IMR-90 (cell line): ENCODE results near the gene LRRK2. TPM values are rescaled to one million over a fixed set of nuclear protein-coding genes. Genes with fewer than 3 reads are reported as not detected.

Source experiments
- ATAC-seq: fragments of 200-7000 bp; cut with Tn5 transposase; 2 replicates; pipeline ENCODE4 v1.9.1; 2020; ENCODE audit warnings: low read depth, mild to moderate bottlenecking, moderate library complexity
- BruUV-seq: library from RNA; stranded (reverse); fragments of 400-500 nt; replicated peaks from 2 replicates; lab custom pipeline; 2021; lab: Mats Ljungman, UMichigan
- CTCF ChIA-PET: fragments of 300-600 bp; formaldehyde crosslinking; extraction: SDS; loops from one replicate; lab custom pipeline; 2021; ENCODE audit warnings: antibody characterized with exemption; lab: Yijun Ruan, JAX
- POLR2A ChIA-PET: fragments of 300-600 bp; sonication (Branson Sonifier 250); formaldehyde crosslinking; loops from one replicate; lab custom pipeline; 2022; ENCODE audit warnings: antibody characterized with exemption; ENCODE audit not compliant: unreplicated experiment; lab: Charles Lee
- DNase-seq: peaks from one replicate; pipeline ENCODE4 v3.0.0; 2013
- H2AFZ ChIP-seq: replicated peaks from 2 replicates; pipeline ENCODE3; 2013; ENCODE audit warnings: low read length, mild to moderate bottlenecking; ENCODE audit not compliant: poor library complexity
- H2AK5ac ChIP-seq: 2 replicates; pipeline ENCODE4 v1.6.1; 2013; ENCODE audit warnings: low read depth, low read length, inconsistent platforms
- H2AK9ac ChIP-seq: replicated peaks from 2 replicates; pipeline ENCODE3; 2013; ENCODE audit warnings: mild to moderate bottlenecking, low read depth, low read length, moderate library complexity; ENCODE audit not compliant: poor library complexity
- H2BK120ac ChIP-seq: 2 replicates; pipeline ENCODE4 v1.6.1; 2013; ENCODE audit warnings: low read depth, low read length, inconsistent platforms
- H2BK15ac ChIP-seq: 3 replicates; pipeline ENCODE4 v1.6.1; 2013; ENCODE audit warnings: low read depth, low read length, inconsistent platforms
- H2BK20ac ChIP-seq: 2 replicates; pipeline ENCODE4 v1.6.1; 2013; ENCODE audit warnings: low read depth, mild to moderate bottlenecking, inconsistent platforms, low read length, moderate library complexity
- H2BK5ac ChIP-seq: 2 replicates; pipeline ENCODE4 v1.6.1; 2013; ENCODE audit warnings: mild to moderate bottlenecking, low read depth, low read length, inconsistent platforms; ENCODE audit not compliant: poor library complexity, severe bottlenecking
- H3K14ac ChIP-seq: replicated peaks from 2 replicates; pipeline ENCODE4 v1.6.1; 2013; ENCODE audit warnings: low read depth, low read length, inconsistent platforms
- H3K18ac ChIP-seq: 2 replicates; pipeline ENCODE4 v1.6.1; 2013; ENCODE audit warnings: low read depth, low read length, control low read depth
- H3K23ac ChIP-seq: 2 replicates; pipeline ENCODE4 v1.6.1; 2013; ENCODE audit warnings: low read depth, low read length, inconsistent platforms
- H3K27ac ChIP-seq: 2 replicates; pipeline ENCODE4 v1.5.1; 2013; ENCODE audit warnings: mild to moderate bottlenecking, control low read depth, low read length; ENCODE audit not compliant: insufficient read depth
- H3K27me3 ChIP-seq: 2 replicates; pipeline ENCODE4 v1.6.1; 2013; ENCODE audit warnings: low read length; ENCODE audit not compliant: control insufficient read depth, insufficient read depth
- H3K36me3 ChIP-seq: 2 replicates; pipeline ENCODE4 v1.6.1; 2013; ENCODE audit warnings: low read length, mixed read lengths; ENCODE audit not compliant: control insufficient read depth, insufficient read depth
- H3K4ac ChIP-seq: 2 replicates; pipeline ENCODE4 v1.6.1; 2013; ENCODE audit warnings: low read depth, low read length, inconsistent platforms
- H3K4me1 ChIP-seq: 2 replicates; pipeline ENCODE4 v1.6.1; 2013; ENCODE audit warnings: low read length, mixed read lengths; ENCODE audit not compliant: control insufficient read depth, insufficient read depth
- H3K4me2 ChIP-seq: 2 replicates; pipeline ENCODE4 v1.6.1; 2013; ENCODE audit warnings: low read depth, mild to moderate bottlenecking, control low read depth, low read length, moderate library complexity
- H3K4me3 ChIP-seq: 2 replicates; pipeline ENCODE4 v1.5.1; 2013; ENCODE audit warnings: low read depth, mild to moderate bottlenecking, control low read depth, low read length, moderate library complexity; ENCODE audit not compliant: insufficient read depth
- H3K56ac ChIP-seq: 2 replicates; pipeline ENCODE4 v1.6.1; 2013; ENCODE audit warnings: low read length, inconsistent platforms; ENCODE audit not compliant: insufficient read depth; ENCODE audit errors: extremely low read depth
- H3K79me1 ChIP-seq, 2 experiments: 2 replicates each; pipeline ENCODE4 v1.6.1; 2013; ENCODE audit warnings: low read length in 2 of 2, inconsistent platforms in 1 of 2, low read depth in 1 of 2
- H3K9ac ChIP-seq: 2 replicates; pipeline ENCODE4 v1.6.1; 2013; ENCODE audit warnings: low read depth, low read length, control low read depth
- H3K9me1 ChIP-seq: 2 replicates; pipeline ENCODE4 v1.6.1; 2013; ENCODE audit warnings: low read length, inconsistent platforms; ENCODE audit not compliant: insufficient read depth
- H3K9me3 ChIP-seq: 2 replicates; pipeline ENCODE4 v1.6.1; 2013; ENCODE audit warnings: low read length; ENCODE audit not compliant: control insufficient read depth, insufficient read depth
- H4K20me1 ChIP-seq: 2 replicates; pipeline ENCODE4 v1.6.1; 2013; ENCODE audit warnings: low read length, inconsistent platforms; ENCODE audit not compliant: insufficient read depth
- H4K5ac ChIP-seq: 2 replicates; pipeline ENCODE4 v1.6.1; 2013; ENCODE audit warnings: mild to moderate bottlenecking, low read depth, low read length, control low read depth
- H4K8ac ChIP-seq, 2 experiments: 2 replicates each; pipeline ENCODE4 v1.6.1; 2013; ENCODE audit warnings: low read depth in 2 of 2, low read length in 2 of 2, control low read depth in 1 of 2, inconsistent platforms in 1 of 2
- H4K91ac ChIP-seq: 2 replicates; pipeline ENCODE4 v1.6.1; 2013; ENCODE audit warnings: low read depth, low read length, inconsistent platforms; ENCODE audit not compliant: insufficient read depth
- BHLHE40 ChIP-seq: fragments of 150-350 bp; IDR thresholded peaks from 2 replicates; pipeline ENCODE4 v1.6.1; 2016; ENCODE audit warnings: mild to moderate bottlenecking, low read depth, low read length
- CEBPB ChIP-seq: IDR thresholded peaks from 2 replicates; pipeline ENCODE4 v1.6.1; 2012; ENCODE audit warnings: low read depth, low read length, improper control_type of control experiment
- CHD1 ChIP-seq: IDR thresholded peaks from 2 replicates; pipeline ENCODE4 v1.6.1; 2012; ENCODE audit warnings: low read depth, low read length, improper control_type of control experiment
- CTCF ChIP-seq: conservative IDR thresholded peaks from 2 replicates; pipeline ENCODE4 v1.5.1; 2012; ENCODE audit warnings: mild to moderate bottlenecking, low read depth, low read length, improper control_type of control experiment
- FOS ChIP-seq: fragments of 150-350 bp; IDR thresholded peaks from 2 replicates; pipeline ENCODE4 v1.6.1; 2016; ENCODE audit warnings: low read depth, low read length
- MAFK ChIP-seq: IDR thresholded peaks from 2 replicates; pipeline ENCODE4 v1.6.1; 2012; ENCODE audit warnings: low read depth, low read length, improper control_type of control experiment
- MAZ ChIP-seq: IDR thresholded peaks from 2 replicates; pipeline ENCODE4 v1.6.1; 2012; ENCODE audit warnings: low read depth, mild to moderate bottlenecking, low read length, improper control_type of control experiment, moderate library complexity, borderline replicate concordance
- NFE2L2 ChIP-seq: fragments of 150-350 bp; IDR thresholded peaks from 2 replicates; pipeline ENCODE4 v1.6.1; 2016; ENCODE audit warnings: low read depth, mild to moderate bottlenecking, low read length
- RCOR1 ChIP-seq: IDR thresholded peaks from 2 replicates; pipeline ENCODE4 v1.6.1; 2012; ENCODE audit warnings: mild to moderate bottlenecking, low read length, improper control_type of control experiment; ENCODE audit not compliant: insufficient replicate concordance
- RFX5 ChIP-seq: IDR thresholded peaks from 2 replicates; pipeline ENCODE4 v1.8.0; 2012; ENCODE audit warnings: low read depth, mild to moderate bottlenecking, low read length, moderate library complexity
- dilution Hi-C: fragments of 300-500 bp; cut with HindIII; formaldehyde crosslinking; loops from one replicate; pipeline ENCODE4 v1.14.3; 2018; ENCODE audit warnings: low sequenced_read_pairs; ENCODE audit not compliant: unreplicated experiment
- in situ Hi-C: fragments of 300-500 bp; cut with MboI; formaldehyde crosslinking; loops from 3 replicates; pipeline ENCODE4 v1.14.3; 2019; ENCODE audit warnings: low sequenced_read_pairs, inconsistent platforms, mixed read lengths
- intact Hi-C: fragments of 100-400 bp; cut with micrococcal nuclease; formaldehyde crosslinking; loops from 2 replicates; pipeline ENCODE4 v1.10.0; 2022
- polyA plus RNA-seq, 3 experiments: library from polyadenylated mRNA; depleted of rRNA; stranded (reverse); fragments of >200 nt; gene quantifications; 2 replicates each; pipeline ENCODE4 v1.2.3, GENCODE V29; 2012; ENCODE audit warnings: low replicate concordance in 1 of 3
- total RNA-seq: library from RNA; depleted of rRNA; stranded (reverse); fragments of >200 nt; gene quantifications from 2 replicates; pipeline ENCODE4 v1.2.3, GENCODE V29; 2012
- TF ChIP-seq, protein P1 (sequence below): fragments of 150-350 bp; IDR thresholded peaks from 2 replicates; pipeline ENCODE4 v1.6.1; 2016; ENCODE audit warnings: low read depth, mild to moderate bottlenecking, low read length, moderate library complexity, borderline replicate concordance

Gene LRRK2
- total and polyA plus RNA-seq, 2 of the 4 experiments (the other 2 are of a cell fraction), result 0.17 to 0.54 TPM

DNA sequence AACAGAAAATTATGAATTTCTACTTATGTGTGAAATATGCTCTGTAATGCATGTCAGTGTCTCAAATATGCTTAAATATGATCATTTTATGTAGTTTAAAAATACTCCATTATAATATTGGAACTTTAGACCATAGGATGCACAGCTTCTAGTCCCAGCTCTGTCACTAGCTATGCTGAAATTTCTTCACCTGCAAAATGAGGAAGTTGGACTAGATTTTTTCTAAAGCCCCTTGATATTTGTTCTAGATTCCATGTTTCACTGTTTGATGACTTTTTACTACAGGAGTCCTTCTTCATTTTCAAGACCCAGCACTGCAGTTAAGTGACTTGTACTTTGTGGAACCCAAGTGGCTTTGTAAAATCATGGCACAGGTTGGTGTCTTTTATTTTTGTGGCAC, 90.1 kb downstream of the LRRK2 start:
- Histone ChIP-seq H4K91ac (no peak overlapping the region), H3K14ac (no peak overlapping the region), H4K5ac (no peak overlapping the region), H2BK5ac (no peak overlapping the region), H3K4me1 (no peaks in the 10 kb centered on the region), H2AK5ac (no peak overlapping the region), H3K56ac (no peak overlapping the region), H3K79me1 (no peaks in the 10 kb centered on the region), H3K9me3 (no peaks in the 10 kb centered on the region), H2BK120ac (no peak overlapping the region), H3K9me1 (no peaks in the 10 kb centered on the region), H4K20me1 (no peaks in the 10 kb centered on the region), H2BK15ac (no peak overlapping the region), H4K8ac (no peak overlapping the region), H3K18ac (no peak overlapping the region), H3K23ac (no peak overlapping the region), H3K4me2 (no peak overlapping the region), H2AK9ac (no peak overlapping the region), H3K4ac (no peak overlapping the region), H3K27ac (no peak overlapping the region), H2AFZ (no peak overlapping the region), H3K9ac (no peak overlapping the region), H3K27me3 (no peaks in the 10 kb centered on the region), H3K36me3 (no peaks in the 10 kb centered on the region), H2BK20ac (no peak overlapping the region), H3K4me3 (no peak overlapping the region)
- ChIA-PET CTCF (interaction anchor here (0.6 kb wide), 1 partner anchor 543 kb away, joined by 5 read pairs; no protein-coding TSS in a partner anchor), POLR2A (no interaction called here)
- DNase-seq, result no peak
- dilution Hi-C loops, result no loop called here
- no peak for ATAC-seq
- intact Hi-C loops, result loop anchor here (10.0 kb wide), 1 partner anchor 550 kb away; no protein-coding TSS in a partner anchor
- in situ Hi-C loops, result loop anchor here (5.0 kb wide), 1 partner anchor 163 kb away; no protein-coding TSS in a partner anchor
- no TSS peak for BruUV-seq
- TF ChIP-seq NFE2L2, result no peak
- no peak for TF ChIP-seq CEBPB
- TF ChIP-seq MAFK, result no peak
- TF ChIP-seq RCOR1, result no peak
- TF ChIP-seq BHLHE40, result no peak
- TF ChIP-seq, protein P1, sequence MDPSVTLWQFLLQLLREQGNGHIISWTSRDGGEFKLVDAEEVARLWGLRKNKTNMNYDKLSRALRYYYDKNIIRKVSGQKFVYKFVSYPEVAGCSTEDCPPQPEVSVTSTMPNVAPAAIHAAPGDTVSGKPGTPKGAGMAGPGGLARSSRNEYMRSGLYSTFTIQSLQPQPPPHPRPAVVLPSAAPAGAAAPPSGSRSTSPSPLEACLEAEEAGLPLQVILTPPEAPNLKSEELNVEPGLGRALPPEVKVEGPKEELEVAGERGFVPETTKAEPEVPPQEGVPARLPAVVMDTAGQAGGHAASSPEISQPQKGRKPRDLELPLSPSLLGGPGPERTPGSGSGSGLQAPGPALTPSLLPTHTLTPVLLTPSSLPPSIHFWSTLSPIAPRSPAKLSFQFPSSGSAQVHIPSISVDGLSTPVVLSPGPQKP, result no peak
- TF ChIP-seq FOS, result no peak
- TF ChIP-seq RFX5, result no peak
- no peak for TF ChIP-seq CHD1
- no peak for TF ChIP-seq CTCF
- TF ChIP-seq MAZ, result no peak
